ENCODE data around the gene GALNTL6. TPM values are rescaled to one million over a fixed set of nuclear protein-coding genes. Genes with fewer than 3 reads are reported as not detected.
"Not testable (repeated sequence)": the region's sequence is repeated elsewhere in the genome, so short reads cannot be mapped to it uniquely, and the experiment has no call there.

Gene GALNTL6
- total and polyA plus RNA-seq, 2 donors (not counting 1 experiment from before 2014, with no cell fraction given) = not detected

GRCh38 chr4:172974586-172974985 lies 1161.4 kb downstream of the GALNTL6 start:
- Histone ChIP-seq H3K36me3 (ENCODE audit: control insufficient read depth, insufficient read depth, low read length) (no peaks in the 10 kb centered on the region), H4K20me1 (ENCODE audit: control insufficient read depth, extremely low read depth, insufficient read depth, low read length) (no peaks in the 10 kb centered on the region), H3K4me2 (ENCODE audit: extremely low read depth, insufficient read depth, low read length) (no peak overlapping the region), H2AFZ (ENCODE audit: low read length) (no peak overlapping the region), H3K9me3 (ENCODE audit: control insufficient read depth, insufficient read depth, low read depth, low read length) (no peaks in the 10 kb centered on the region), H3K27ac (ENCODE audit: insufficient read depth, low read length) (no peak overlapping the region), H3K27me3 (ENCODE audit: control insufficient read depth, insufficient read depth, low read length) (no peaks in the 10 kb centered on the region), H3K4me1 (ENCODE audit: control insufficient read depth, extremely low read depth, insufficient read depth, low read length) (no peaks in the 10 kb centered on the region), H3K9ac (ENCODE audit: insufficient read depth, low read length) (no peak overlapping the region), H3K79me2 (ENCODE audit: control insufficient read depth, insufficient read depth, low read length) (no peaks in the 10 kb centered on the region), H3K4me3 (replicated peaks in 1 of 4; ENCODE audit: control extremely low read depth in 1 of 4, insufficient read depth in 1 of 4, low read depth in 3 of 4, low read length in 4 of 4) (no peak overlapping the region)
- no peak for TF ChIP-seq EZH2 (IDR thresholded peaks at IDR 0.05; ENCODE audit: low read length, missing control alignments)
- no peak for TF ChIP-seq CTCF (conservative IDR thresholded peaks at IDR 0.05 in 1 of 2, IDR thresholded peaks at IDR 0.05 in 1 of 2; ENCODE audit: low read depth in 1 of 2, low read length in 2 of 2)
- DNase-seq (ENCODE audit: low read depth in 2 of 2) = no peak

DNA sequence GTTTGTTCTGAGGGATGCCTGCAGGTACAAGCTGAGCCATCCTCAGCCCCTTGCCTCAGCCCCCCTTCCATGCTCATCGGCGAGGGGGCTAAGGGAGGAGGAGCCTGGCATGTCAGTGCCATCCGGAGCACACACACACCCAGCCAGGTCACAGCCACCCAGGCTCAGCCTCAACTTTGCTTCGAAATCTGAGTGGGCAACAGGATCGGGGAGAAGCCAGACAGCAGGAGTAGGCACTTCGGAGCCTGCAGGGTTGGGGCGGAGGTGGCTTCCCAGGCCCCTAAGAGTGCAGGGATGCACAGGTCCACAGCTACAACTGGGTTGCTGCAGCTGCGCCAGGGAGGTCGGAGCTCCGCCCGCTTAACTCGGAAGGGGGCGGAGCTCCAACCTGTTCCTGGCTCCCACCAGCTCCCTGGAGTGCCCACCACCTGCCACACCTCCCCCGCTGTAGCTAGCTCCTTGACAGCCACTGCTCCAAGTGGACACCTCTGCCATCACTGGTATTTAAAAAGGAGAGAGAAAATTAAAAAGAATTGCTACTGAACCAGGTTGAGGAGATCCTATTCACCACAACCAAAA lies 1162.5 kb downstream of the GALNTL6 start:
- no peak overlapping the region for H3K4me2 ChIP-seq (ENCODE audit: extremely low read depth, insufficient read depth, low read length)
- no peak overlapping the region for H2AFZ ChIP-seq (ENCODE audit: low read length)
- no peaks in the 10 kb centered on the region for H3K36me3 ChIP-seq (ENCODE audit: control insufficient read depth, insufficient read depth, low read length)
- no peaks in the 10 kb centered on the region for H3K27me3 ChIP-seq (ENCODE audit: control insufficient read depth, insufficient read depth, low read length)
- DNase-seq (ENCODE audit: low read depth in 2 of 2) = no peak
- H3K4me1 ChIP-seq (ENCODE audit: control insufficient read depth, extremely low read depth, insufficient read depth, low read length) = no peaks in the 10 kb centered on the region
- H3K9me3 ChIP-seq (ENCODE audit: control insufficient read depth, insufficient read depth, low read depth, low read length) = no peaks in the 10 kb centered on the region
- no peaks in the 10 kb centered on the region for H4K20me1 ChIP-seq (ENCODE audit: control insufficient read depth, extremely low read depth, insufficient read depth, low read length)
- H3K4me3 ChIP-seq (replicated peaks in 1 of 4; ENCODE audit: control extremely low read depth in 1 of 4, insufficient read depth in 1 of 4, low read depth in 3 of 4, low read length in 4 of 4) = no peak overlapping the region
- H3K79me2 ChIP-seq (ENCODE audit: control insufficient read depth, insufficient read depth, low read length) = no peaks in the 10 kb centered on the region
- TF ChIP-seq EZH2 (IDR thresholded peaks at IDR 0.05; ENCODE audit: low read length, missing control alignments) (no peak), CTCF (conservative IDR thresholded peaks at IDR 0.05 in 1 of 2, IDR thresholded peaks at IDR 0.05 in 1 of 2; ENCODE audit: low read depth in 1 of 2, low read length in 2 of 2) (no peak)
- no peak overlapping the region for H3K9ac ChIP-seq (ENCODE audit: insufficient read depth, low read length)
- H3K27ac ChIP-seq (ENCODE audit: insufficient read depth, low read length) = no peak overlapping the region

- H3K4me1 ChIP-seq (ENCODE audit: control insufficient read depth, extremely low read depth, insufficient read depth, low read length); DNase-seq (ENCODE audit: low read depth in 2 of 2); H3K4me3 ChIP-seq (replicated peaks in 1 of 4; ENCODE audit: control extremely low read depth in 1 of 4, insufficient read depth in 1 of 4, low read depth in 3 of 4, low read length in 4 of 4); H3K9ac ChIP-seq (ENCODE audit: insufficient read depth, low read length); H2AFZ ChIP-seq (ENCODE audit: low read length); H3K27me3 ChIP-seq (ENCODE audit: control insufficient read depth, insufficient read depth, low read length); H3K36me3 ChIP-seq (ENCODE audit: control insufficient read depth, insufficient read depth, low read length); H3K79me2 ChIP-seq (ENCODE audit: control insufficient read depth, insufficient read depth, low read length); H3K4me2 ChIP-seq (ENCODE audit: extremely low read depth, insufficient read depth, low read length); H3K9me3 ChIP-seq (ENCODE audit: control insufficient read depth, insufficient read depth, low read depth, low read length); H3K27ac ChIP-seq (ENCODE audit: insufficient read depth, low read length); H4K20me1 ChIP-seq (ENCODE audit: control insufficient read depth, extremely low read depth, insufficient read depth, low read length): not testable (repeated sequence)
Measured at GRCh38 chr4:172977491-172978041, 1164.4 kb downstream of the GALNTL6 start.
